ENCODE data around the gene CCDC148.

The CCDC148 gene

GRCh38 chr2:158205215-158205614 lies 251.3 kb downstream of the CCDC148 start:
- no peak for DNase-seq

DNA sequence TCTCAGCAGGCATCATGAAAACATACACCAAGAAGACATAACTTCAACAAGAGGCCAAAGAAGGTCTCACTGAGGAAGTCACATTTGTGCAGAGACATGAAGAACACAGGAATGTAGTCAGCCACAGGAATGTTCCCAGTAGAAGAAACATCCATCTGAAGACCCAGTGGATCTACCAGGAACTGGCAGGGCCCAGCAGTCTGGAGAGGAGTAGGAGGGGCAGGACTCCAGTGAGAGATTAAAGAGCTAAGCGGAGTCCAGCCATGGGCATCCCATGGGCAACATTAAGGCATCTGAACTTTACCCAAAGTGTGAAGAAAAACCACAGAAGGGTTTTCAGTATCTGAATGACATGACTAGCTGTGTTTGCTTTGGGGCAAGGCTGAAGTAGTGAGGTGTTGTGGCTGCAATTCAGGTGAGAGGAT lies 251.8 kb downstream of the CCDC148 start:
- no peak for DNase-seq

GRCh38 chr2:158202161-158202815 lies 254.3 kb downstream of the CCDC148 start:
- no peak for DNase-seq

GRCh38 chr2:158199928-158200650 lies 256.5 kb downstream of the CCDC148 start:
- DNase-seq: no peak

DNA sequence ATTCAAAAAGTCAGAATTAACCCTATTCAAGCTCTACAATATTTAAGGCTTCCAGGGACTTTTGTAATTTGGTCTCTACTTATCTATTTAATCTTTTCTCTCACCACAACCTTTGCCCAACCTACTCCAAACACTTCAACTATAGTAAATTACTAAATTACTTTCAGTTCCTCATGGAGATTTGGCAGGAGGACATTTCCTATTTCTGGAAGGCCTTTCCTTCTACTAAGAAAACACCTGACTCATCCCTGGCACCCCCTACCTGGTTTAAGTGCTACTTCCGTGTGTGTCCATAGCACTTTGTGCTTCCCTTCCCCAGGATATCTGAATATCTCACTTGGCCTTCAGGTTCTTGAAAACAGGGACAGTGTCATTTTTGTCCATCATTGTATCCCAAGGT lies 258.6 kb downstream of the CCDC148 start:
- DNase-seq: peak in 2 of 4 experiments; percentile 3 to 26

DNA sequence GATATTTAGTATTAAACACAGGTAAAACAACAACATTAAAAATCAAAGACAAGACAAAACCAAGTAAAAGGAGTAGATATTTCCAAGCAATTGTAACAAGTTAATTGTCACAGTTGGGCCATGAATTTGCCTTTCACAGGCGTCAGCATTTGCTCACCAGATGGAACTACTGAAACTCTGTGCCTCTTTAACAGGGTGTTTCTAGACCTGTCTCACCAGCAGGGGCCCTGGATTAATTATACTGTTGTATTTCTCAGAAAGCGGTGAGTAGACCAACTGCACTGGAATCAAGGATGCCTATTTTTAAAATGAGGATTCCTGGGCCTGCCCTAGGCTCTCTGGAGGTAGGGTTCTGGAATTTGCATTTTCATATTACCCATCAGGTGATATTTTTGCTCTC lies 262.3 kb downstream of the CCDC148 start:
- no peak for DNase-seq

DNA sequence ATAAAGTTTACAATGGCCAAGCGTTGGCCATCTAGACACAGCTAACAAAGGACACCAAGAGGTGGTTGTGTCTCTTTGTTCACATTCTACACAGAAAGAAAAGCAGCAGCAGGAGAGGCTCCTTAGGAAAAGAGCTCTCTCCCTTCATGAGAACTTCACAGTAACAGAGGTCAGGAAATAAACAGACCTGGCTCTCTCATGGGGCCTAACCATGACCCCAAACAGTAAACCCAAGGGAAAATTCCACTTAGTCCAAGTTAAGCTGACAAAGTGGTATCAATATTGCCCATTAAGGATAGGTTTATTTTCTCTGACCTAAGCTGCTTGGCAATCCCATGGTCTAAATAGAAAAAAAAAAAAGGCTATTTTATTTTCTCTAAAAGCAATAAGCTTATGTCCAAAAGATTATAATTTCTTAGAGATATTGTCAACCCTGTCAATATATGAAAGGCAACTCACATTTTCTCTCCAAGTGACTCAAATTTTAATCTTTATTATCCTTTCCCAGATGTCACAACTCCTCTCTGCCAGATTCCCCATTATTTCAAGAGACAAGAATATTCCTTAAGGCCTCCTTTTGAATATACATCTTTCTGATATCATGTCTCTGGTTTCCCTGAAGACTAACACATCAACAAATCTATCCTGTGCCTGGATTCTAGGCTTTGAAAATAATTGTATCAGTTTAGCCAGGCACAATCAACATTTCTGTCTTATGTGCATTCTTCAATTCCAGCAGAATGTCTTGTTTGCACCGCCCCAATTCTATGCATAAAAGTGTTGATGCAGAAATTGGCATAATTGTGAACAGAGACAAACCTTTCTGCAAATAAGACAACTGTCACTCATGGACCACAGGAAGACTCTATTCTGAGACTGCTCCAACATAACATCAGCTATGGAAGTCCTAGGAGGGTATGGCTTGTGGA lies 263.8 kb downstream of the CCDC148 start:
- no peak for DNase-seq

- no peak for DNase-seq
Observed at GRCh38 chr2:158191076-158191895, 265.3 kb downstream of the CCDC148 start.

- DNase-seq: peak in 2 of 4 experiments; percentile 10 to 21
Observed at GRCh38 chr2:158189526-158189925, 267.0 kb downstream of the CCDC148 start.

- no peak for DNase-seq
Observed at GRCh38 chr2:158187908-158188307, 268.6 kb downstream of the CCDC148 start.

- no peak for DNase-seq
Observed at GRCh38 chr2:158184556-158185343, 271.8 kb downstream of the CCDC148 start.

DNA sequence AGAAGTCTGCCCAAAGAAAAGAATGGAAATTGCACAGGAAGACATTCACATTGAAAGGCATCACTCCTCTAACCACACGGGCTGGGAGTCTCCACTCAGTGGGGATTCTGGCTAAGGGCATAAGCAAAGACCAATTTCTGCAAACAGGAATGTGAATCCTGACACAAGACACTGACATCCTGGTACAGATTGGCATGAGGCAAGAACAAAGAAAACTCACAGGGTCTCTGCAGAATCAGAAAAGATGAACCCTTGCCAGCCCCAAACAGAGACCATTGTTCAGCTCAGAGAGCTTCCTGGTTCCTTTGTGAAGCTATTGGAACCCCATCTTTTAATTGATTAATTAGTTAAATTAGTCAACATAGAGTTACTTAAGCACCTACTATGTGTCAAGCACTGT lies 272.6 kb downstream of the CCDC148 start:
- no peak for DNase-seq

- no peak for DNase-seq
Observed at GRCh38 chr2:158182676-158183295, 273.8 kb downstream of the CCDC148 start.

DNA sequence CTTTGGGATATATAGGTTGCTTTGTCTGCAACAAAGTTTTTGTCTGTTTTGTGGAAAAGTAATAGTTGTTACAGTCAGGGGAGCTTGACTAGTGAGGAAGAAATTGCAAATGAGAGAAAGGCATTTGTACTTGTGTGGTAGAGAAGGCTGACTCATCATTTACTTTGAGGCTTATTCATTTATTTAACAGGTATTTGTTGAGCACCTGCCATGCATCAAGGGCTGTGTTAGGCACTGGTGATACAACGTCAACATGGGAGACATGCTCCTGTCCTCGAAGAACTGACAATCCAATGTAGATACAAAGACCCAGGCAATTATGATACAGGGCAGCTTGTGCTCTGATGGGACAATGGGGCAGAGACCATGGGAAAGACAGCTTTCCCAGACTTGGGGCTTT lies 275.4 kb downstream of the CCDC148 start:
- DNase-seq: no peak

- peak in 3 of 4 experiments; percentile 19 to 50 (median 24) for DNase-seq
Observed at GRCh38 chr2:158179660-158180059, 276.9 kb downstream of the CCDC148 start.

DNA sequence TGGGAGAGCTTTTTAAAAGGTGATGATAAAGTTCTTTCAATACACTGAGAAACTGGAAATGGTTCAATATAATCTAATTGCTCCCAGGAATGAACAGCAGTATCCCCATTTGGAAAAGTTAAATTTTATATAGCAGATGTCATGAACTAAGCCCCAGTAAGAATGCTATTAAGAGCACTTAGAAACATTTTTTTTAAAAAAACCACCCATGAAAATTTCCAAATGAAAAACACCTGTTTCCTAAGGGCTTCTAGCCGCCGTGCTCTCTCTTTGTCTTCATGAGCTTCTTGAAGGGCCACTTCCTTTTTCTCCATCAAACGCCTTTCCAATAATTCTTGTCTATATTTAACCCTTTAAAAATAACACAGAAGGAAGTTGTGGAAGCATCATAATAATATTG lies 277.9 kb downstream of the CCDC148 start:
- no peak for DNase-seq

DNA sequence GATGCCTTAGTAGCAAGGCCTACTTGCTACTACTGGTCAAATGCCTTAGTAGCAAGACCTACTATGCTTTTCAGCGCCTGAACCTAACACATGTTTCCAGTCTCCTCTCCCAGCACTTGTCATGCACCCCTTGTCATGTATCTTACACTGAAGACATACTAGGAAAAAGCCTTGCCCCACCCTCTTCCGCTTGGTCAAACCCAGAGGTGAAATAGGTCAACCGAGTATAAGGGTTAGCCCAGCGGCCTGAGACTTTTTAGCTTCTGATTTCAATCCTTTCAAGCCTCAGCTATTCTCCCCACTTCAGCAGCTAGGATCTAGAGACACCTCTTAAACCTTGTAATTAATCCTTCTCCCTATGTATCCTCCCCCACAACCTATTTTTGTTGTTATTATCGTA lies 281.6 kb downstream of the CCDC148 start:
- DNase-seq: no peak

DNA sequence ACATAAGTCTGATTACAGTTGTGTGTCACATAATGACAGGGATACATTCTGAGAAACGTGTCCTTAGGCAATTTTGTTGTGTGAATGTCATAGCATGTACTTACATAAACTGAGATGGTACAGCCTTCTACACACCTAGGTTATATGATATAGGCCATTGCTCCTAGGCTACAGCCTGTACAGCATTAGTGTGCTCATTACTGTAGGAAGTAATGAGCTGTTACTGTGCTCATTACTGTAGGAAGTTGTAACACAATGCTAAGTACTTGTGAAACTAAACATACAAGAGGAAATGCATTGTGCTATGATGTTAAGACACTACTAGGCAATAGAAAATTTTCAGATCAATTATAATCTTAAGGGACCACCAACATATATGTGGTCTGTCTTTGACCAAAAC lies 282.1 kb downstream of the CCDC148 start:
- peak in 1 of 4 experiments; percentile 13 for DNase-seq

DNA sequence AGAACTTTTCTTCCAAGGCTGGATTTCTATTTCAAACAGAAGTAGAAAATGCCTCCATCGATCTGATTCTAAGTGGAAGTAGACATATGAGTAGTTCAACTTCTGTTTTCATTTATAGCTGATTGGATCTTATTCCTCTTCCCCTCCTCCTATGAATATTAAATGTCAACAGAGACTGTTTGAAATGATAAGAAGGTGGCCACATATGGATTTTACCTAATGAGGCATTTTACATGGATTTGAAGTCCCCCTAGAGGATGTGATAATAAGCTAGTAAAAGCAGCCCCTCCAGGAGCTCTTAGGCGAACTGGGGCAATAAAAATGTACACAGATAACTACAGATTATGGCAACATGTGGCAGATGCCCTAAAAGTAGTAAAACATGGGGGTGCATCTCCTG lies 283.8 kb downstream of the CCDC148 start:
- DNase-seq: no peak

GRCh38 chr2:158154596-158154995 lies 302.0 kb downstream of the CCDC148 start:
- no peak for DNase-seq
